ENCODE results near the gene AGBL1.

DNA sequence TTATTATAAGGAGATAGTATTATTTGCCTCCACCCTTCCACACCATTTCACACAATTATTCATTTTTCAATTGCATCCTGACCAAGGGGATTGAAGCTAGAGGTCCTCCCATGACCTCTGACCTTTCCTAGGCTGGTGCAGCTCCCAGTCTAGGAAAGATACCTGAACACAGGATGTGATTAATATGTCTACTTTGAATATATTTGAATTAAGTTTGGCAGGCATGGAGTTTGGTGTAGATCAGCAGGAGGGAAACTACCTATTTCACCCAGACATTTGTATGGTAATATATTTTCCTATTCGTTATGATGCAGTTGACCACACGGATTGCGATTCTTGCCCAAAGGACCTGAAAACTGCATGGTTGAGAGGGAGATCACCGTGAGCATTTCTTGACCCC is 596.3 kb downstream of the AGBL1 start:
- TF ChIP-seq TAF1 (conservative IDR thresholded peaks at IDR 0.05), result no peak
- TF ChIP-seq, protein P1, sequence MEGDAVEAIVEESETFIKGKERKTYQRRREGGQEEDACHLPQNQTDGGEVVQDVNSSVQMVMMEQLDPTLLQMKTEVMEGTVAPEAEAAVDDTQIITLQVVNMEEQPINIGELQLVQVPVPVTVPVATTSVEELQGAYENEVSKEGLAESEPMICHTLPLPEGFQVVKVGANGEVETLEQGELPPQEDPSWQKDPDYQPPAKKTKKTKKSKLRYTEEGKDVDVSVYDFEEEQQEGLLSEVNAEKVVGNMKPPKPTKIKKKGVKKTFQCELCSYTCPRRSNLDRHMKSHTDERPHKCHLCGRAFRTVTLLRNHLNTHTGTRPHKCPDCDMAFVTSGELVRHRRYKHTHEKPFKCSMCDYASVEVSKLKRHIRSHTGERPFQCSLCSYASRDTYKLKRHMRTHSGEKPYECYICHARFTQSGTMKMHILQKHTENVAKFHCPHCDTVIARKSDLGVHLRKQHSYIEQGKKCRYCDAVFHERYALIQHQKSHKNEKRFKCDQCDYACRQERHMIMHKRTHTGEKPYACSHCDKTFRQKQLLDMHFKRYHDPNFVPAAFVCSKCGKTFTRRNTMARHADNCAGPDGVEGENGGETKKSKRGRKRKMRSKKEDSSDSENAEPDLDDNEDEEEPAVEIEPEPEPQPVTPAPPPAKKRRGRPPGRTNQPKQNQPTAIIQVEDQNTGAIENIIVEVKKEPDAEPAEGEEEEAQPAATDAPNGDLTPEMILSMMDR (IDR thresholded peaks at IDR 0.05; ENCODE audit: low read depth, low read length, missing input control), result no peak
- TF ChIP-seq YY1 (IDR thresholded peaks at IDR 0.05), result no peak
- TF ChIP-seq FOXA1 (IDR thresholded peaks at IDR 0.05), result no peak
- TF ChIP-seq, protein P2, sequence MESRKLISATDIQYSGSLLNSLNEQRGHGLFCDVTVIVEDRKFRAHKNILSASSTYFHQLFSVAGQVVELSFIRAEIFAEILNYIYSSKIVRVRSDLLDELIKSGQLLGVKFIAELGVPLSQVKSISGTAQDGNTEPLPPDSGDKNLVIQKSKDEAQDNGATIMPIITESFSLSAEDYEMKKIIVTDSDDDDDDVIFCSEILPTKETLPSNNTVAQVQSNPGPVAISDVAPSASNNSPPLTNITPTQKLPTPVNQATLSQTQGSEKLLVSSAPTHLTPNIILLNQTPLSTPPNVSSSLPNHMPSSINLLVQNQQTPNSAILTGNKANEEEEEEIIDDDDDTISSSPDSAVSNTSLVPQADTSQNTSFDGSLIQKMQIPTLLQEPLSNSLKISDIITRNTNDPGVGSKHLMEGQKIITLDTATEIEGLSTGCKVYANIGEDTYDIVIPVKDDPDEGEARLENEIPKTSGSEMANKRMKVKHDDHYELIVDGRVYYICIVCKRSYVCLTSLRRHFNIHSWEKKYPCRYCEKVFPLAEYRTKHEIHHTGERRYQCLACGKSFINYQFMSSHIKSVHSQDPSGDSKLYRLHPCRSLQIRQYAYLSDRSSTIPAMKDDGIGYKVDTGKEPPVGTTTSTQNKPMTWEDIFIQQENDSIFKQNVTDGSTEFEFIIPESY (IDR thresholded peaks at IDR 0.05), result no peak
- no peak for TF ChIP-seq SP1 (IDR thresholded peaks at IDR 0.05)
- TF ChIP-seq, protein P3, sequence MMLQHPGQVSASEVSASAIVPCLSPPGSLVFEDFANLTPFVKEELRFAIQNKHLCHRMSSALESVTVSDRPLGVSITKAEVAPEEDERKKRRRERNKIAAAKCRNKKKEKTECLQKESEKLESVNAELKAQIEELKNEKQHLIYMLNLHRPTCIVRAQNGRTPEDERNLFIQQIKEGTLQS (IDR thresholded peaks at IDR 0.05), result no peak
